DOHH2 (cell line): ENCODE measurements around the gene ZNF232.

Experiments
- CTCF ChIP-seq: fragments of 200-600 bp; sonication (generic); IDR thresholded peaks from one replicate; pipeline ENCODE4 v1.5.1; 2014; ENCODE audit warnings: antibody characterized with exemption, mild to moderate bottlenecking, low read depth, low read length; ENCODE audit not compliant: poor library complexity, severe bottlenecking
- EZH2phosphoT487 ChIP-seq: fragments of 200-600 bp; sonication (generic); IDR thresholded peaks from 2 replicates; pipeline ENCODE4 v1.6.1; 2017; ENCODE audit warnings: borderline replicate concordance, mild to moderate bottlenecking, antibody characterized with exemption, low read length, moderate library complexity, mixed read lengths

GRCh38 chr17:5139458-5139732 lies 27.7 kb upstream of the ZNF232 start:
- TF ChIP-seq CTCF, result no peak
- TF ChIP-seq EZH2phosphoT487, result no peak
